ENCODE results near the gene CALN1.

- TF ChIP-seq CTCF (conservative IDR thresholded peaks at IDR 0.05) (no peak), ZFX (IDR thresholded peaks at IDR 0.05) (no peak)
Measured at GRCh38 chr7:72111086-72111485, 301.1 kb downstream of the CALN1 start.
